Stimulated activated naive CD4-positive, alpha-beta T cell (primary cell): ENCODE measurements around the gene ZBTB45.
A peak's percentile ranks its signal among the peaks of the same experiment; 100 is the strongest.

Experiments used
- DNase-seq, 6 experiments: peaks; one replicate each; lab custom pipeline; 2025; lab: John Stamatoyannopoulos, UW

Gene ZBTB45

DNA sequence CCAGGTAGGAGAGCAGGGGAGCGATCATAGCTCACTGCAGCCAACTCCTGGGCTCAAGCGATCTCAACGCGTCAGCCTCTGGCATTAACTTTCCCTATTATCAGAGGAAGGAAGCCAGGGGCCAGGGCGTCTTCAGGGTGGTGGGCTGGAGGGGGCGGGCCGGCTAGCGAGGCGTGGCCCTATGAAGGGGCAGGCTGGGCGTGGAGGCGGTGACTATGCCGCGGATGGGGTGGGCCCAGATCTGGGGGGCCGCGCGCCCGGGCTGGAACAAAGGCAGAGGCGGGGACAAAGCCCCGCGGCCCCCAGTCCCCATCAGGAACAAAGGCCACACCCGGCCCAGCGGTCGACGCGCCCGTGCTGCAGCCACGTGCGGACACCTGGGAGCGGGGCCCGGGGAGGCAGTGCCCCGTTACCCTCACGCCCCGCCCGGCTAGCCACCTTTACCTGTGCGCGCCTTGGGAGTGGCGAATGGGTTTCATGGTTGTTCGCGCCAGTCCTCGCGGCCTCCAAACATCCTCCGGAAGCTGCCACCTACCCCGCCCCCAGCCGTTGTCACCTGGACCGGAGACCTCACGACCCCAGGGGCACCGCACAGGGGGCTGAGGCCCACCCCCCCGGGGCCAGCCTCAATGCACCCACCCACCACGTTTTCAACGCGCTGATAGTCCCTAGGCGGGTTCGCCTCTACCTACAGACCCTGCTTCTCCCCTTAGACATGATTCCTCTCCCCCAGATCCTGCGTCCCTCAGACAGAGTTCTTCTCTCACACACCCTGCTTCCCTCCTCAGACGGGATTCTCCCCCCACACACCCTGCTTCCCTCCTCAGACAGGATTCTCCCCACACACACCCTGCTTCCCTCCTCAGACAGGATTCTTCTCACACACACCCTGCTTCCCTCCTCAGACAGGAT lies 18.9 kb upstream of the ZBTB45 start:
- DNase-seq = peak in 1 of 6 experiments; percentile 49

DNA sequence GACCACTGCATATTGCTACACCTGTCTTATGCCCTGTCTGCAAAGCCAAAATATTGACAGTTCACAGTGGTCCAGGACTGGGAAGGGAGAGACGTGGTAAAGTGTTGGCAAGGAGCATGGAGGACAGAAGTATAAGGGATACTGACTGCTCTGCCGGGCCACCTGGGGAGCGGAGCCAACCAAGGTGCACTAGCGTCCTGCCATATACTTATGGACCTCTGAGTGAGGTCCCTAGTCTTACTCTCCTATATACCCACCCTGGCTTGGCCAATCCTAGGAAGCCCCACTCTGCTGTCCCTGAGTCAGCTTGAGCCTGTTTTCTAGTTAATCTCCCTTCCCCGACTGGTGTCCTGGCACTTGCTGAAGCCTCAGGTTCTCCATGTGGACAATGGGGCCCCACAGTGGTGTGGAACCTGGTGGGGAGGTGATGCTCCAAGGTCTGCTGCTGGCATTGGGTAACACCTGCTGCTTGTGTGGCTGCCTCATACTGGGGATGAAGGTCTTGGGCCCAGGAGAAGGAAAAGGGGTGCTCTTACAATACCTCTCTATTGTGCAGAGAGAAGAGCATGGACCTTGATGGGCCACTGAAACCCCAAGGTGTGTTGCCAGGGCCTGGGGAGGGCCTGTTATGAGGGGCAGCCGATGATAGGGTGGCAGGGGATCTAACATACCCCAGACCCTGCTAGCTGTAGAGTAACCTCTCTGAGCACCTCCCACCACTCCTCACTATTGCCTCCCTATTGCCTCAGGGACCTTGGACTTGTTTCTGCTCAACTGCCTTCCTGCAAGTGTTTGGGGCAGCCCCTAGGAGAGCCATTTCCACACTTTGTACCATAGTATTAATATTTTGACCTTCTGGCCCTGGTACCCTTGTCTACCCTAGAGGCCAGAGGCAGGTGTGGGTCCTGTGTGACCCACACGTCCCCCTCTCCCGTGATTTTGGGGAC lies 17.5 kb upstream of the ZBTB45 start:
- DNase-seq = no peak

DNA sequence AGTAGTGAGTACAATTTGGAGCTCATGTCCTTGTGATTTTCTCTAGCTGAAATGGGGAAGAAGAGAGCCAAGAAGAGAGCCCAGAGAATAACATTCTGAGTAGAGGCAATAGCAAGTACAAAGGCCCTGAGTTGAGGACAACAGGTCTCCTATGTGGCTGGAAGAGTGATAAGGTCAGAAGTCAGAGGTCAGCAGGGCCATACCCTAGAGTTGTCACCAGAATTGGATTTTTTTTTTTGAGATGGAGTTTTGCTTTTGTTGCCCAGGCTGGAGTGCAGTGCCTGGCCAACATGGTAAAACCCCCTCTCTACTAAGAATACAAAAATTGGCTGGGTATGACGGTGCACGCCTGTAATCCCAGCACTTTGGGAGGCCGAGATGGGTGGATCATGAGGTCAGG lies 16.2 kb upstream of the ZBTB45 start:
- no peak for DNase-seq

DNA sequence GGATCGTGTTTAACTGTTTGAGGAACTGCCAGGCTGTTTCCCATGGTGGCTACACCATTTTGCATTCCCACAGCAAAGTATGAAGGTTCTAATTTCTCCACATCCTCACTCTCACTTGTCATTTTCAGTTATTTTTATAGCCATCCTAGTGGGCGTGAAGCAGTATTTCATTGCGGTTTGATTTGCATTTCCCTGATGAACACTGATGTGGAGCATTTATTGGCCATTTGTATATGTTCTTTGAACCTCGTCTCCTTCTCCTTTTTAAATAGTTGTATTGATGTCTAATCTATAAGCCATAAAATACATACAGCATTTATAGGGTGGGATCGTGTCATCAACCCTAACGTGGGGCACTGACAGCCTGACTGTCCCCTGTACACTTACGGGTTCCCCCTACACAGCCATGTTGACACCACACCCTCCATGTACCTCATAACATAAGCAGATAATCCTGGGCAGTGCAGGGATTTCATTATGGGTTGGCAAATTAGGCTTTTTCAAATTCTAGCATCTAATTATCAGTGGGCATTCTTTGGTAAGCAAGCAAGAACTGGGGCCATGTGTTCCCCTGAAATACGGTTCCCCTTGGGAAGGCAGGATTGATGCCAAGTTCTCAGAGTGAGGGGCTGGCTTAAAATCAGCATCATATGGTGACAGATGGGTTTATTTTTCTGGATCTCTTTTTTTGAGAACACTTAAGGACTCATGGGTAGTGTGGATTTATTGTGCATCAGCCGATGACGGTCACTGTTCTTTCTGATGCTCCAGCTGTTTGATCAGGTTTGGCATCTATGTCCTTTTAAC lies 11.6 kb upstream of the ZBTB45 start:
- DNase-seq = no peak

DNA sequence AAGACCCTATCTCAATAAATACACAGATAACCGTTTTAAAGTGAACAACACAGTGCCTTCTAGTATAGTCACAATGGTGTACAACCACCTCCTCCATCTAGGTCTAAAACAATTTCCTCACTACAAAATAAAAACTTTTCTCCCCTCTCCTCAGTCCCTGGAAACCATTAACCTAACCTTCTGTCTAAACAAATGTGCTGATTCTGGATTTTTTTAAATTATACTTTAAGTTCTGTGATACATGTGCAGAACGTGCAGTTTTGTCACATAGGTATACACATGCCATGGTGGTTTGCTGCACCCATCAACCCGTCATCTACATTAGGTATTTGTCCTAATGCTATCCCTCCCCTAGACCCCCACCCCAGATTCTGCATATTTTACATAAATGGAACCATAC lies 9.8 kb upstream of the ZBTB45 start:
- DNase-seq = no peak

DNA sequence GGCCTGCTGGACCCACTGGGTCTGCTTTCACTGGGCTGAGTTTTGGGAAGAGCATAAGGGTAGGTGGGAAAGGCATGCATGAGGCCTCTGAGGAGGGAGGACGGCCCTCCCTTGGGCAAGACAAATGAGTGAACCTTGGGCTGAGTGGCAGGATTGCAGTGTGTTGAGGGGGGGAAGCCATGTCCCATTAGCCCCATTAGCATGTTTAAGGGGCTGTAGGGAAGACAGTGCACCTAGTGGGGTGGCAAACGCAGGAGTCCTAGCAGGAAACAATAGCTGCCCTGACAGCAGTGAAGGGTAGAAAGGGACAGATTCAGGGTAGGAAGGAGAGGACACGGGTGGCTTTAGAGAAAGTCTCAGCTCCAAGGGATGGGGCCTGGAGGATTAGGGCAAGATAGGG lies 3.1 kb upstream of the ZBTB45 start:
- no peak for DNase-seq

DNA sequence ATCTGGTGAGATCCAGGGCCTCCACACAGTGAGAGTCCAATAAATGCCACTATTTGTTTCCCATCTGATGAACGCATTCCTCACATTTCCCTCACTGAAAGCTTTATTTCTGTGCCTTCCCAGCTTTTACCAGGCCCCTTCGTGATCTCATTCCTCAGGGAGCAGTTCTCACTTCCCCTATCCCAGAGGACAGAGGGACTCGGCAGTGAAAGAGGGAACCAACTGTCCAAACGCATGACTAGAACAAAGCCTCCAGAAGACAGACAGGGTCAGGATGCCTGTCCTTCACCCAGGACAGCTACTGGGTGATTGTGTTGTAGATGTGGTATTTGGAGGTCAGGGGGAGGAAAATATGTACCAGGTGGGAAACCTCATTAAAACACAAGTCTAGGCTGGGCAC lies 2.0 kb upstream of the ZBTB45 start:
- no peak for DNase-seq

DNA sequence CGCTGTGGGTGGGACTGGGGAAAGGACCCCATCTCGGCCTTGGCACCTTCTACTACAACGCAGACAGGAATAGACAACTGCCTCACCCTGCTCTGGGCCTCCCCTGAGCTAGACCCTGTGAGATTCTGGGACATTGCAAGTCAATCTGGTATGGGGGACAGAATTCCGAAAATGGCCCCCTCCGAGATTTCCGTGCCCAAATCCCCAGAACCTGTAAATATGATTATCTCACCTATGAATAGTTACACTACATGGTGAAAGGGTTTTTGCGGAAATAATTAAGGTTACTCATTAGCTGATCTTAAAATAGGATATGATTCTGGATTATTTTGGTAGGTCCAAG lies 618 bp upstream of the ZBTB45 start:
- no peak for DNase-seq

DNA sequence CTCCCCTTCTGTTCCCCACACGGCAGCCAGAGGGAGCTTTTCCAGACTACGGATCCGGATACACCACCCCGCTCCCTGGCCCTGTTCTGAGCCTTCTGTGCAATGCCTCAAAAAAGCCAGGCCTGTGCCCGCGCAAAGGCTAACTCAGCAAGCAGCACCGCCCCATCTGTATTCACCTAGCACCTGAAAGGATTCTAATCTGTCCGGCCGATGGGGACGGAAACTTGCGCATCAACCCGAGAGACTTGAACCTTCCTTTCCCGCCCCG lies 589 bp downstream of the ZBTB45 start:
- DNase-seq = peak; percentile 24 to 65 (median 48)

DNA sequence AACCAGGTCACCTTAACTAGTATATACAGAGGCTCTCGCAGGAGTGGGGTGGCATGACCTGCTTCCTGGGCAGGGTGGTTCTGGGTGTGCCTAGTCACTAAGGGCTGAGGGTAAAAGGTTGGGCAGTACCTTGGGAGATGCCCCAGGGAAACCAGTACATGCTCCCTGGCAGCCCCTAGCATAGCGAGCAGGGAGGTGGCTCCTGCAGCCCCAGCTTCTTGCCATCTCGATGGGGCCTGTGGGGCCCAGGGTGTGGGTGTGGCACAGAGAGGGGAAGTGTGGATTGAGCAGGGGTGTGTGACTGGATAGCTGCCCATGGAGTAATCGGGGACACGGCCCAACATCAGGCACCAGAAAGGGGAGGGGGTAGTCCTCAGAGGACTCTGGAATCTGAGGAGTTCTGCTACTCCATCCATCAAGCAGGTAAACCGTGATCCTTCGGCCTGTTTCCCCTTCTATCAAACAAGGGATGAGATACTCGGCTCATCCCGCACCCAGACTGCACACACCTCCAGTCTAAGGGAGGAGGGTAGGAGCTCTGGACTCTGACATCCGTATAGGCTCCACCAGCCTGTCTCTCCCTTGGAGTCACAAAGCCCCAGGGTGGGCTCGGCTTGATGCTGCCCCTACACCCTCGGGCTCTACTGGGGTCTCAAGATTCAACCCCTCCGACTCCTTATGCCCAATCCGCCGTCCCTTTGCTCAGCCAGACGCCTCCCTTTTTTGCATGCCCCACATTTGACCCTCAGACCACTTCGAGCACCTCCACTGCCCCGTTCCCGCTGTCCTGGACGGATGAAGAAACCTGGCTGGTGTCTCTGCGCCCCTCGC lies 1.1 kb downstream of the ZBTB45 start:
- no peak for DNase-seq

DNA sequence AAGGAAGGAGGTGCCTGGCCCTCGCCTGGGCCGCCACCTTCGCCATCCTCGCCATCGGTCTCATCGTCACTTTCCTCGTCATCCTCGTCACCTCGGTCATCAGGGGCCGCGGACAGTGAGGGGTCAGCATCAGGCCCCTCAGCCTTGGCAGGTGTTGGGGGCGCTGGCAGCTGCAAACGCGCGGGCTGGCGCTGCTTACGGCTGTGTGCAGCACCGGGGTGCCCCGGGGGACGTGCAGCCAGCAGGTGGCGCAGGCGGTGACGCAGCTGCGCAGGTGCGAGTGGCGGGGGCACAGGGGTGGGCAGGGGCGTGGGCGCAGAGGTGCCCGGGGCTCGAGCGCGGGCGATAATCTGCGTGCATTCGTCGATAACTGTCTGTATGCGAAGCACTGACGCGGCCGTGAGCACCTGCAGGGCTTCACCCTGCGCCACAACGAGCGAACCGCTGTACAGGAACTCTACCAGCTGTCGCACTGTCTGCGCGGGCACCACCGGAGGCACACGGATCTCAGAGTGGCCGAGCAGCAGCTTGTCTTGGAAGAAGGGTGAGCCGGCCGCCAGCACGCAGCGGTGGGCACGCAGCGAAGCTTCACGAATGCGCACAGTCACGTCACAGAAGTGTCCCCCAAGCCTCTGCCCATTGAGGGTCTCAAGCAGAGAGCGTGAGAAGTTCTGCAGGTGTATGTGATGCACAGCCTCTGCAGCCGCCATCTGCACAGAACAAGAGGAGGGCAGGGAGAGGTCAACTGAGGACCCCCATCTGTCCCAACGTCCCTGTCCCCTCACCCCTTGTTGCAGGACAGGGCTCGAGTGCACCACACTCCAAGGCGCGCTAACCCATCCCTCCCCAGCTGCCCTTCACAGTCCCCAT lies 2.4 kb downstream of the ZBTB45 start:
- no peak for DNase-seq

DNA sequence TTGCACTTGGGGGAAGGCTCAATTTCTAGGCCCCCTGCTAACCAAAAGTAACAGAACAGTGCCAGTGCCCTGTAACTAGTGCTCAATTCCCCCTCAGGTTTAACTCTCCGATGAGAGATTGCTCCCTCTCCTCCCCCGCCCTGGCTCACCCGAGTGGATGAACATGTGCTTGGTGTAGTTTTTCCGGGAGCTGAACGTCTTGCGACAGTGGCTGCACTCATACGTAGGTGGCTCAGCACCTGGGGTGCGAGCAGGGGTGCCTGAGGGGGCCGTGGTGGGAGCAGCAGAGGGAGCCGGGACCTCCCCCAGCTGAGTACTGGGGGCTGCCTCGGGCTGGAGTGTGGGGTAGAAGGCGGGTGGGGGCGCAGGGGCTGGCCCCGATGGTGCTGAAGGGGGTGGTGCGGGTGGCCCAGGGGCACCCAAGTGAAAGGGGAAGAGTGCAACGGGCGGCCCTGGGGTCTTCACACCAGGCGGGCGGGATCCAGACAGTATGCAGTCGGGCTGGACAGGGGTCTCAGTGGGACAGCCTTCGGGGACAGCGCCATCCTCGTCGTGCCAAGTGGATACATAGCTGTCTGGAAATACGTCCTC lies 3.3 kb downstream of the ZBTB45 start:
- DNase-seq = no peak

DNA sequence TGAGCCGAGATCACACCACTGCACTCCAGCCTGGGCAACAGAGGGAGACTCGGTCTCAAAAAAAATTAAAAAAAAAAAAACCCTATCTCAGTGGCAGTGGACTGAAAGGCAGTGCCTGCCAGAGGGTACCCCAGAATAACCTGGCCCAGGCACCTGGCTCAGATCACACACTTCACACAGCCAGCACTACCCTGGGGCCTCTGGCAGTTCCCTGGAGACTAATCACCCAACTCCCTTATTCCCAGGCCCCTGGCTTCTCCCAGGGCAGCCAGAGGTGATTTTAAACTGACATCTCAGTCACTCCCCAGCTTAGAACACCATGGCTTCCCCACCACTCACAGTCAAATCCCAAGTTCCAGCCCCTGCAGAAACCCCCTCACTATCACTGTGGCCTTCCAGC lies 4.4 kb downstream of the ZBTB45 start:
- DNase-seq = no peak

DNA sequence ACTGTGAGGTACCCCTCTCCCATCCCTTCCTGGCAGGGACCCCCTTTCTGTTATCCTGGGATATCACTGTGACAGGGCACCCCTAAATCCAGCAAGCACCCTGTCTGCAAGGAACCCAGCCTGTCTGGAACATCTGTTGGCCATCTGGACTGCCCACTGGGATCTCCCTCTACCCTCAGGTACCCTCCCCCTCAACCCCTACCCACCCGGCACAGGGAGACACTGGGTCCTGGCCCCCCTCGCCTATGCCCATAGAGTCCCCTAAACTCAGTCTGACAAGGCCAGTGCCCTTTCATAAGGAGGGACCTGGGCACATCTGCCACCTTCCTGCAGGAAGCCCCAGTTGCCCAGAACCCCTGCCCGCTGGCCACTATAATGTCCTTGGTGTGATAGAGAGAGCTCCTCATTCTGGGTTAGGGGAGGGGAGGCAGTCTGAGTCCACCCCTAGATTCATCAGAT lies 5.0 kb downstream of the ZBTB45 start:
- no peak for DNase-seq

DNA sequence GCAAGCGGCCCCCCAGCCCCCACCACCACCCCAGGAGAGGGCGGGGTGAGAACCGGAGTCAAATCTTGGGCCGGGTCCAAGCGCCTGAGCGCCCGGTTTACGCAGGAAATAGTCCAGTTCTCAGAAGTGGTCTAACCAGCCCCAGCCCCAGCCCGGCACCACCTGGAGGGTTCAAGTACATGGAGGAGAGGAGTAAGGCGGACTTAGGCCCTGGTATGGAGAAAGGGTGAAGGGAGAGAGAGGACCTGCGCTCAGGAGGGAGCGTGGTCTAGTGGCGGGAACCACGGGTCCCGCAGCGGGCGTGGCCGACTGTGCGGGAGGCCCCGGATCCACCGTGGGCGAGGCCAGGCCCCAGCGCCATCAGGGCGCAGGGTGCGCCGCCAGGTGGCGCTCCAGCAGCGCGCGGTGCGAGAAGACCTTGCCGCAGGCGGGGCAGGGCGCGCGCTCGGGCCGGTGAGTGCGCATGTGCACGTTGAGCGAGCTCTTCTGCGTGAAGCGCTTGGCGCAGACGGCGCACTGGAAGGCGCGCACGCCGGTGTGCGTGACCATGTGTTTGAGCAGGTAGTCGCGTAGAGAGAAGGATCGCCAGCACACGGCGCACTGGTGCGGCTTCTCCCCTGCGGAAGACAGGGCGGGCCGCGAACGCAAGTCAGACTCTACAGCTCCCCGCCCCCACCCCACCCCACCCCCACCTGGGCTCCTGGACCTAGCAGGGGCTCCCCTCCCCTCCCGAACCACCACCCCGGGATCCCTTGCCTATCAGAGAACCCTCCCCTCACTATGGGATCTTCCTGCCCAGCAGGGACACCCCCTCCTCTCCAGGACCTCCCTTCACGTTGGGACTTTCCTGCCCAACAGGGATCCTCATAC lies 5.7 kb downstream of the ZBTB45 start:
- DNase-seq = peak; percentile 86 to 94 (median 90)

DNA sequence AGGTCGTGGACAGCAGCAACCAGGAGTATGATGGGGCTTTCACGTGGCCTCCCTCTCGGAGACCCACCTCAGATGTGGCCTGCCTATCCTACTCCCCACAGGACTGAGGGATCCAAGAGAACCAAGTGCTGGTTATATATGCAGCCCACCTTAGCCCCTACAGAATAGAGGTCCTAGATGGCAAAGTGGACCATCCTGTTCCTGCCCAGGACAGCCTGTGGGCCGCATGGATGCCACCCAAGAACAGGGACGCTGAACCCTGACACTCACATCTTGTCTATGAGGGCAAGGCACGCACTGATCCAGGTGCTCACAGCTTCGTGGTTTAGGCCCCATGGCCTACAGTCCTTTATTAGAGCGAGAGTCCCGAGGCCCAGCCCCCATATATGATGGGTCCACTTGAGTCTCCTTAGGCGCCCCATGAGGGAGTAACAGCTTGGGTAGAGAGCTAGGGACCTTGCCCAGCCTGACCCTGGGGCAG lies 6.4 kb downstream of the ZBTB45 start:
- DNase-seq = no peak

DNA sequence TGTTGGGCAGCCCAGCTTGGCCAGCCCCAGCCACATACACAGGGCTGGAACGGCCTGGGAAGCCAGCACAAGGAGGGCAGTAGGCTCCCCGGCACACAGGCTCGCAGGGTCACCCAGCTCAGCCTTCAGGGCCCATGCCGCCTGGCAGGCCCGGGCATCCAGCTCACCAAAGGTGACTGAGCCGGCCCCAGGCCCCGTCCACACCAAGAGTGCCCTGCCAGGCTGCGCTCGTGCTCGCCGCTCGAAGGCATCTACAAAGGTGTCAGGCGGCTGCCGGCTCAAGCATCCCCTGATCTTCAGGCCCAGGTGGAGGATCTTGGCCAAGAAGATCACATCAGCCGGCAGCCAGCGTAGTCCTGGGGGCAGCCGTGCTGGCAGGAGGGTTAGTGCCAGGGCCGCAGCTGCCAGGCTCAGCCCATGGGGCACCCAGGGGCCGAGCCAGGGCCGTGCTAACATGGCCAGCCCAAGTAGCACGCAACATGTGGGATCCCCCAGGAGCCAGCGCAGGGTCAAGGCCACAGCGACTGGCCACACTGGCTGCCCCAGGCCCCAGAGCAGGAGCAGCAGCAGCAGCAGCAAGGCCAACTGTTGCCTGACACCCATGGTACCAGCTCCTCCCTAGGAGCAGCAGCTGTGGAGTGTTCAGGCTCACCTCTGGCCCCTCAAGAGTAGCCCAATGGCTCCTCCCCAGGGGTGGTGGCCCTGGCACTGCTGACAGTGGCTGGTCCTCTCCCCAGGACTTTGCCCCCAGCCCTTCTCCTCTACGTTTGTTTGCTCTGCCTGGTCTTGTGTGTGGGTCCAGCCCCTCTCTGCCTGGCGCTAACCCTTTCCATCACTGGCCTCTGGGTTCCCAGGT lies 8.0 kb downstream of the ZBTB45 start, which contains the start of gene SLC27A5:
SLC27A5 (minus strand) TSS at position 640 of the 856 bp plus-strand sequence; CDS start at position 603, 37 bp downstream.
- DNase-seq = no peak
